Keratinocyte (primary cell): Measurements from ENCODE around the gene VAMP8. TPM values are rescaled to one million over a fixed set of nuclear protein-coding genes. Genes with fewer than 3 reads are reported as not detected.
A peak's percentile ranks its signal among the peaks of the same experiment; 100 is the strongest.

ENCODE experiments used
- DNase-seq: peaks from one replicate; pipeline ENCODE4 v3.0.0-alpha.2; 2011; ENCODE audit warnings: low read depth, missing footprints, low spot score
- FAIRE-seq: peaks from 2 replicates; lab custom pipeline; 2011; peaks lifted over from hg19 to GRCh38; lab: Jason Lieb, UNC
- H2AFZ ChIP-seq: 2 replicates; pipeline ENCODE4 v1.6.0; 2012; ENCODE audit warnings: low read length, control low read depth, inconsistent platforms; ENCODE audit not compliant: control insufficient read depth
- H3K27ac ChIP-seq: 2 replicates; pipeline ENCODE4 v1.5.1; 2011; ENCODE audit warnings: low read length; ENCODE audit not compliant: control insufficient read depth, insufficient read depth
- H3K27me3 ChIP-seq: 3 replicates; pipeline ENCODE4 v1.6.0; 2011; ENCODE audit warnings: low read length; ENCODE audit not compliant: control insufficient read depth, insufficient read depth; ENCODE audit errors: extremely low read depth
- H3K36me3 ChIP-seq, 2 experiments: 2 replicates in 1 of 2; 3 replicates in 1 of 2; pipeline ENCODE4 v1.5.1; 2011; ENCODE audit warnings: low read length in 2 of 2, mild to moderate bottlenecking in 1 of 2; ENCODE audit not compliant: control insufficient read depth in 2 of 2, insufficient read depth in 2 of 2; ENCODE audit errors: extremely low read depth in 1 of 2
- H3K4me1 ChIP-seq: 3 replicates; pipeline ENCODE4 v1.5.1; 2011; ENCODE audit warnings: low read length; ENCODE audit not compliant: control insufficient read depth, insufficient read depth; ENCODE audit errors: extremely low read depth
- H3K4me2 ChIP-seq: 3 replicates; pipeline ENCODE4 v1.6.0; 2011; ENCODE audit warnings: low read depth, low read length; ENCODE audit not compliant: control insufficient read depth, insufficient read depth; ENCODE audit errors: extremely low read depth
- H3K4me3 ChIP-seq, 3 experiments: fragments of 200-600 bp in 1 of 3; sonication (generic) in 1 of 3; 2 replicates in 2 of 3; 3 replicates in 1 of 3; pipeline ENCODE4 v1.5.1; 2011 to 2016; ENCODE audit warnings: low read length in 3 of 3, mild to moderate bottlenecking in 3 of 3, control low read depth in 2 of 3, inconsistent platforms in 1 of 3, low read depth in 1 of 3, mixed read lengths in 1 of 3, mixed run types in 1 of 3, moderate library complexity in 1 of 3; ENCODE audit not compliant: control insufficient read depth in 2 of 3, insufficient read depth in 2 of 3; ENCODE audit errors: extremely low read depth in 1 of 3
- H3K79me2 ChIP-seq: 2 replicates; pipeline ENCODE4 v1.6.0; 2012; ENCODE audit warnings: low read length; ENCODE audit not compliant: control insufficient read depth, insufficient read depth
- H3K9ac ChIP-seq: 3 replicates; pipeline ENCODE4 v1.6.0; 2011; ENCODE audit warnings: low read length; ENCODE audit not compliant: control insufficient read depth, insufficient read depth; ENCODE audit errors: extremely low read depth
- H3K9me1 ChIP-seq: 3 replicates; pipeline ENCODE4 v1.6.0; 2011; ENCODE audit warnings: low read length; ENCODE audit not compliant: control insufficient read depth, insufficient read depth; ENCODE audit errors: extremely low read depth
- H3K9me3 ChIP-seq: 2 replicates; pipeline ENCODE4 v1.5.1; 2012; ENCODE audit warnings: low read depth, low read length; ENCODE audit not compliant: control insufficient read depth
- H4K20me1 ChIP-seq: 3 replicates; pipeline ENCODE4 v1.6.0; 2011; ENCODE audit warnings: low read length; ENCODE audit not compliant: control insufficient read depth, insufficient read depth; ENCODE audit errors: extremely low read depth
- CTCF ChIP-seq, 3 experiments: IDR thresholded peaks in 1 of 3; conservative IDR thresholded peaks in 1 of 3; optimal IDR thresholded peaks in 1 of 3; 2 replicates in 2 of 3; 3 replicates in 1 of 3; pipeline versions ENCODE3 to v1.5.1; 2011; ENCODE audit warnings: low read length in 3 of 3, mild to moderate bottlenecking in 3 of 3, moderate library complexity in 2 of 3, control low read depth in 1 of 3, inconsistent platforms in 1 of 3; ENCODE audit not compliant: insufficient read depth in 2 of 3; ENCODE audit errors: extremely low read depth in 1 of 3
- EZH2 ChIP-seq: IDR thresholded peaks from one replicate; pipeline ENCODE4 v1.6.1; 2012; ENCODE audit warnings: inconsistent platforms, mild to moderate bottlenecking, low read length, moderate library complexity
- dilution Hi-C: fragments of 300-500 bp; cut with MboI; formaldehyde crosslinking; loops from one replicate; pipeline ENCODE4 v1.7.0; 2020; ENCODE audit warnings: low sequenced_read_pairs; ENCODE audit not compliant: extremely low pct_ligation_motif_present
- polyA plus RNA-seq, 5 experiments: library from polyadenylated mRNA; depleted of rRNA in 3 of 5; stranded (reverse) in 3 of 5; stranded (forward) in 1 of 5; unstranded in 1 of 5; fragments of >200 nt; gene quantifications; 1 replicate in 1 of 5; 2 replicates in 3 of 5; 3 replicates in 1 of 5; pipeline versions ENCODE4 v1.2.1 to v1.2.3, GENCODE V29; 2011 to 2012; ENCODE audit warnings: missing spikeins in 2 of 5, low read depth in 1 of 5, low replicate concordance in 1 of 5

VAMP8 gene
- polyA plus RNA-seq, 1 donor (not counting 4 experiments of a cell fraction or from before 2014, with no cell fraction given), result 385 TPM

- peaks cover 2% of the 10 kb centered on the region for H3K9me1 ChIP-seq
- no peaks in the 10 kb centered on the region for H3K27me3 ChIP-seq
- H3K9me3 ChIP-seq, result no peaks in the 10 kb centered on the region
- dilution Hi-C loops, result no loop called here
- peak overlapping the region; percentile 92 for H3K4me2 ChIP-seq
- H3K4me3 ChIP-seq, result peak overlapping the region; percentile 75 to 97 (median 86)
- H3K4me1 ChIP-seq, result peaks cover 58% of the 10 kb centered on the region
- peak overlapping the region; percentile 100 for H3K9ac ChIP-seq
- H3K79me2 ChIP-seq, result peaks cover 55% of the 10 kb centered on the region
- H4K20me1 ChIP-seq, result peaks cover 43% of the 10 kb centered on the region
- FAIRE-seq (no peak), DNase-seq (no peak)
- peaks cover 13 to 51% of the 10 kb centered on the region in 2 experiments for H3K36me3 ChIP-seq
- TF ChIP-seq EZH2 (no peak), CTCF (optimal IDR thresholded peaks at IDR 0.05 in 1 of 3, IDR thresholded peaks at IDR 0.05 in 1 of 3, conservative IDR thresholded peaks at IDR 0.05 in 1 of 3; ENCODE audit: extremely low read depth in 1 of 3, insufficient read depth in 2 of 3, low read length in 3 of 3) (no peak)
- peak overlapping the region; percentile 22 for H3K27ac ChIP-seq
- H2AFZ ChIP-seq, result no peak overlapping the region
Measured at GRCh38 chr2:85541262-85541661, 36.1 kb upstream of the VAMP8 start.

GRCh38 chr2:85541753-85542457, 35.5 kb upstream of the VAMP8 start:
- no peaks in the 10 kb centered on the region for H3K27me3 ChIP-seq
- peaks cover 55% of the 10 kb centered on the region for H3K79me2 ChIP-seq
- no peak overlapping the region for H2AFZ ChIP-seq
- peak overlapping the region; percentile 92 for H3K4me2 ChIP-seq
- DNase-seq (no peak), FAIRE-seq (no peak)
- peaks cover 2% of the 10 kb centered on the region for H3K9me1 ChIP-seq
- peak overlapping the region; percentile 75 to 97 (median 86) for H3K4me3 ChIP-seq
- dilution Hi-C loops, result no loop called here
- peaks cover 46% of the 10 kb centered on the region for H4K20me1 ChIP-seq
- peaks cover 13 to 51% of the 10 kb centered on the region in 2 experiments for H3K36me3 ChIP-seq
- no peaks in the 10 kb centered on the region for H3K9me3 ChIP-seq
- H3K9ac ChIP-seq, result peak overlapping the region; percentile 100
- peaks cover 57% of the 10 kb centered on the region for H3K4me1 ChIP-seq
- TF ChIP-seq EZH2, result no peak
- no peak for TF ChIP-seq CTCF (optimal IDR thresholded peaks at IDR 0.05 in 1 of 3, IDR thresholded peaks at IDR 0.05 in 1 of 3, conservative IDR thresholded peaks at IDR 0.05 in 1 of 3; ENCODE audit: extremely low read depth in 1 of 3, insufficient read depth in 2 of 3, low read length in 3 of 3)
- H3K27ac ChIP-seq, result peak overlapping the region; percentile 22
